Heart right ventricle (tissue), 16 donors: Measurements from ENCODE around the gene SPDEF. TPM values are rescaled to one million over a fixed set of nuclear protein-coding genes. Genes with fewer than 3 reads are reported as not detected.

ENCODE experiments used
- ATAC-seq, 8 donors: fragments of 200-7000 bp; cut with Tn5 transposase; one replicate each; pipeline ENCODE4 v1.9.1; 2020; ENCODE audit warnings: mild to moderate bottlenecking in 8 of 8, moderate library complexity in 8 of 8, moderate number of reproducible peaks in 1 of 8
- DNase-seq, 2 donors: peaks; one replicate each; pipeline ENCODE4 v3.0.0-alpha.2; 2020
- H3K27ac ChIP-seq, 10 donors: fragments of 200-600 bp; sonication (generic) in 2 of 10; one replicate each; pipeline versions ENCODE4 v1.5.0 to v1.8.0; 2020 to 2022; ENCODE audit warnings: mild to moderate bottlenecking in 3 of 10
- H3K27me3 ChIP-seq, 7 donors: fragments of 200-600 bp; one replicate each; pipeline ENCODE4 v1.8.0; 2021 to 2022; ENCODE audit warnings: mild to moderate bottlenecking in 2 of 7
- H3K36me3 ChIP-seq, 9 donors: fragments of 200-600 bp; sonication (generic) in 1 of 9; one replicate each; pipeline versions ENCODE4 v1.5.0 to v1.8.0; 2020 to 2022; ENCODE audit warnings: mild to moderate bottlenecking in 2 of 9
- H3K4me1 ChIP-seq, 9 donors: fragments of 200-600 bp; sonication (generic) in 1 of 9; one replicate each; pipeline versions ENCODE4 v1.5.0 to v1.8.0; 2020 to 2022; ENCODE audit warnings: mild to moderate bottlenecking in 4 of 9
- H3K4me3 ChIP-seq, 10 donors: fragments of 200-600 bp; sonication (generic) in 2 of 10; one replicate each; pipeline versions ENCODE4 v1.5.0 to v1.8.0; 2020 to 2022; ENCODE audit warnings: mild to moderate bottlenecking in 7 of 10, moderate library complexity in 2 of 10
- H3K9me3 ChIP-seq, 11 donors: fragments of 200-600 bp in 10 of 11; sonication (generic) in 2 of 11; one replicate each; pipeline versions ENCODE4 v1.5.0 to v1.8.0; 2013 to 2022; ENCODE audit warnings: mild to moderate bottlenecking in 2 of 11, control low read depth in 1 of 11, moderate library complexity in 1 of 11
- WGBS, 2 donors: extraction: QIAGEN DNeasy Blood & Tissue Kit; methylation state at CpG; one replicate each; pipeline ENCODE4 v1.1.7; 2013; ENCODE audit warnings: inconsistent platforms in 1 of 2; 5-methylcytosine and 5-hydroxymethylcytosine counted together
- intact Hi-C, 10 donors: fragments of 100-400 bp; cut with DNase I; formaldehyde crosslinking; loops; one replicate each; pipeline versions ENCODE4 v1.11.1 to v1.14.2; 2022
- polyA plus RNA-seq, 2 donors: library from polyadenylated mRNA; stranded (reverse); fragments of 200-250 nt; gene quantifications; one replicate each; pipeline ENCODE4 v1.2.3, GENCODE V29; 2013
- total RNA-seq, 10 donors: library from RNA; stranded (reverse); fragmentation: NEBNext Ultra II Directional in 3 of 10; extraction: Animal tissue kit (Norgen Biotek cat#: 25700) in 3 of 10; gene quantifications; one replicate each; pipeline versions ENCODE4 v1.2.1 to v1.2.4, GENCODE V29; 2021 to 2023
- TF ChIP-seq, protein P1 (sequence below), 9 donors: fragments of 200-600 bp; sonication (generic) in 2 of 9; IDR thresholded peaks; one replicate each; pipeline versions ENCODE4 v1.5.0 to v1.8.0; 2021 to 2022; ENCODE audit warnings: antibody characterized with exemption in 9 of 9, mild to moderate bottlenecking in 5 of 9, moderate library complexity in 1 of 9
- donor health status: Arrhythmogenic right ventricular cardiomyopathy.
- donor health status: ischemic (EF 13 %, LVEDD 7.1; RV severe dilation, severe dysfunction).
- donor health status: healthy with polysubstance abuse.
- donor health status: DM: no; HTN: yes; CAD: no.
- donor health status: DM: no; HTN: no; CAD: no.
- donor health status: ischemic (EF 25% LVEDD 6.9; RV normal size, moderate dysfunction).
- donor health status: ischemic (EF 25% LVEDD 5.7; RV mildly dilated, moderate dysfunction).
- donor health status: healthy.
- donor health status: DM: yes; HTN: yes; CAD: no.
- donor health status: Ischemic cardiomyopathy.
- donor health status: ischemic (EF 35%, LVEDD 5.7; RV mildly dilated, moderate dysfunction).
- donor health status: nonischemic (EF 11% LVEDD 7.7; RV severe dilation, severe dysfunction).
- donor health status: DM: yes; HTN: yes; CAD: no.
- donor health status: PGD.
- donor health status: ischemic (EF 29% LVEDD 5.4; RV normal size, mild dysfunction).
- donor health status: nonischemic (EF 23%, LVEDD 6.1; RV moderate dilation, normal function).

Gene SPDEF
- total and polyA plus RNA-seq, 12 donors: 0.15 to 0.60 (median 0.22) TPM; not detected in 2

DNA sequence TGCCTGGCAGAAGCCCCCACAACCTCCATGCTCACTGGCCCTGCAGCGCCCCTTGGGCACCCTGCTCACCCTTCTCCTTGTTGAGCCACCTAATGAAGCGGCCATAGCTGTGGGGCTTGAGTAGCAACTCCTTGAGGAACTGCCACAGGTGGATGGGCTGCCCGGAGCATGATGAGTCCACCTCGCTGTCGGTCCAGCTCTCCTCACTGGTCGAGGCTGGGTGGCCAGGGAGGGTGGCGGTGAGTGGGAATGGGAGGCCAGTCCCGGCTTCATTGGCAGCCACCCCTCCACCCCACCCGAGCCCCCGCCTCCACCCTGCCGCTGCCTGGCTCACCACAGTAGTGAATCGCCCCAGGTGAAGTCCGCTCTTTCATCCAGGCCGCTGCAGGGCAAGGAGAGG, 16.9 kb downstream of the SPDEF start:
- Histone ChIP-seq H3K4me1 (no peaks in the 10 kb centered on the region), H3K4me3 (no peak overlapping the region), H3K36me3 (no peaks in the 10 kb centered on the region), H3K9me3 (no peaks in the 10 kb centered on the region), H3K27ac (no peak overlapping the region), H3K27me3 (no peaks in the 10 kb centered on the region)
- ATAC-seq (no peak), DNase-seq (no peak)
- intact Hi-C loops: loop anchor here in 1 of 10 donors (5.0 kb wide), 1 partner anchor 63 kb away; no protein-coding TSS in a partner anchor
- WGBS, 2 donors: 84 to 86% methylated on average over 14 of the region's 14 CpGs
- TF ChIP-seq, protein P1, sequence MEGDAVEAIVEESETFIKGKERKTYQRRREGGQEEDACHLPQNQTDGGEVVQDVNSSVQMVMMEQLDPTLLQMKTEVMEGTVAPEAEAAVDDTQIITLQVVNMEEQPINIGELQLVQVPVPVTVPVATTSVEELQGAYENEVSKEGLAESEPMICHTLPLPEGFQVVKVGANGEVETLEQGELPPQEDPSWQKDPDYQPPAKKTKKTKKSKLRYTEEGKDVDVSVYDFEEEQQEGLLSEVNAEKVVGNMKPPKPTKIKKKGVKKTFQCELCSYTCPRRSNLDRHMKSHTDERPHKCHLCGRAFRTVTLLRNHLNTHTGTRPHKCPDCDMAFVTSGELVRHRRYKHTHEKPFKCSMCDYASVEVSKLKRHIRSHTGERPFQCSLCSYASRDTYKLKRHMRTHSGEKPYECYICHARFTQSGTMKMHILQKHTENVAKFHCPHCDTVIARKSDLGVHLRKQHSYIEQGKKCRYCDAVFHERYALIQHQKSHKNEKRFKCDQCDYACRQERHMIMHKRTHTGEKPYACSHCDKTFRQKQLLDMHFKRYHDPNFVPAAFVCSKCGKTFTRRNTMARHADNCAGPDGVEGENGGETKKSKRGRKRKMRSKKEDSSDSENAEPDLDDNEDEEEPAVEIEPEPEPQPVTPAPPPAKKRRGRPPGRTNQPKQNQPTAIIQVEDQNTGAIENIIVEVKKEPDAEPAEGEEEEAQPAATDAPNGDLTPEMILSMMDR (IDR thresholded peaks at IDR 0.05): no peak

DNA sequence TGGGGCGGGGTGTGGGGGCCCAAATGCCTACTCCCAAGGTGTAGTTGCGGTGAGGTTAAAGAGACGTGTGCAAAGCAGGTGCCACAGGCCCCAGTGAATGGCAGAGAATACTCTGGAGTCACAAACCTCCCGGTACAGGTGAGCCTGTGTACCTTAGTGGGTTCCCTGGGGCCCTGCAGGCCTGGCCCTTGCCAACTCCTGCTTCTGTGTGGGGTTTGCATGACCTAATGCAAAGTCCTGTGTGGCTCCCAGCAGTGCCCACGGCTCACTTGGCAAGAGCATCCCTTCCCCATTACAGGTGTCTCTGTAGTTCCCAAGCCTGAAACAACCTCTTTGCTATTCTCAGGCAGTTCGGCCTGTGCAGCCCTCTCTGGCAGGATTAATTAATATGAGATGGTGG, 17.5 kb downstream of the SPDEF start:
- Histone ChIP-seq H3K27me3 (no peaks in the 10 kb centered on the region), H3K9me3 (no peaks in the 10 kb centered on the region), H3K36me3 (no peaks in the 10 kb centered on the region), H3K4me1 (no peaks in the 10 kb centered on the region), H3K4me3 (no peak overlapping the region), H3K27ac (no peak overlapping the region)
- DNase-seq (no peak), ATAC-seq (no peak)
- WGBS, 2 donors: 91 to 94% methylated on average over 6 of the region's 6 CpGs
- TF ChIP-seq, protein P1 (IDR thresholded peaks at IDR 0.05): no peak
- intact Hi-C loops: loop anchor here in 1 of 10 donors (5.0 kb wide), 1 partner anchor 64 kb away; no protein-coding TSS in a partner anchor

DNA sequence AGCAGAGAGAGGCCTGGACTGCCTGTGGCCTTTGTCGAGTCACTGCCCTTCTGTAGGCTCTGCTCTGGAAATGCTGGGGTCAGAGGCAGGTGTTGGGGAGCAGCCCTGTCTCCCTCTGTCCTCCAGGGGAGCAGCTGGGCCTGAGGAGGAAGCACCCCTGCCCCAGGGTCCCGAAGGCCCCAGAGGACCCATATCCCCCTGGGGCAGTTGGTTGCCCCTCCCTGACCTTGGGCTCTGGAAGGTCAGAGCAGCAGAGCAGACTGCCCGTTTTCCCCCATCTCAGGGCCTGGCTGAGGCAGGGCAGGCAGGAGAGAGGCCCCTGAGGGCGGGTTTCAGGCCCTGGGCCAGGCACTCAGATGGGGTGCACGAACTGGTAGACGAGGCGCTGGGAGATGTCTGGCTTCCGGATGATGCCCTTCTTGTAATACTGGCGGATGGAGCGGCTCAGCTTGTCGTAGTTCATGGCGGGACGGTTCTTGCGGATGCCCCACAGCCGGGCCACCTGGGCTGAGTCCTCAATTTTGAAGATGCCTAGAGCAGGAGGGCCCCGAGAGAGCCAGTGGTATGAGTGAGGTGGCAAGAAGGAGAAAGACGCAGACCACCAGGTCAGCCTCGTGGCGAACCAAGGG, 18.1 kb downstream of the SPDEF start:
- TF ChIP-seq, protein P1 (IDR thresholded peaks at IDR 0.05): no peak
- DNase-seq (no peak), ATAC-seq (no peak)
- no peaks in the 10 kb centered on the region for H3K9me3 ChIP-seq
- no peaks in the 10 kb centered on the region for H3K4me1 ChIP-seq
- H3K27me3 ChIP-seq: no peaks in the 10 kb centered on the region
- H3K4me3 ChIP-seq: no peak overlapping the region
- intact Hi-C loops: loop anchor here in 1 of 10 donors (5.0 kb wide), 1 partner anchor 64 kb away; no protein-coding TSS in a partner anchor
- H3K36me3 ChIP-seq: no peaks in the 10 kb centered on the region
- H3K27ac ChIP-seq: no peak overlapping the region
- 91 to 95% methylated on average over 19 of the region's 19 CpGs for WGBS, 2 donors

DNA sequence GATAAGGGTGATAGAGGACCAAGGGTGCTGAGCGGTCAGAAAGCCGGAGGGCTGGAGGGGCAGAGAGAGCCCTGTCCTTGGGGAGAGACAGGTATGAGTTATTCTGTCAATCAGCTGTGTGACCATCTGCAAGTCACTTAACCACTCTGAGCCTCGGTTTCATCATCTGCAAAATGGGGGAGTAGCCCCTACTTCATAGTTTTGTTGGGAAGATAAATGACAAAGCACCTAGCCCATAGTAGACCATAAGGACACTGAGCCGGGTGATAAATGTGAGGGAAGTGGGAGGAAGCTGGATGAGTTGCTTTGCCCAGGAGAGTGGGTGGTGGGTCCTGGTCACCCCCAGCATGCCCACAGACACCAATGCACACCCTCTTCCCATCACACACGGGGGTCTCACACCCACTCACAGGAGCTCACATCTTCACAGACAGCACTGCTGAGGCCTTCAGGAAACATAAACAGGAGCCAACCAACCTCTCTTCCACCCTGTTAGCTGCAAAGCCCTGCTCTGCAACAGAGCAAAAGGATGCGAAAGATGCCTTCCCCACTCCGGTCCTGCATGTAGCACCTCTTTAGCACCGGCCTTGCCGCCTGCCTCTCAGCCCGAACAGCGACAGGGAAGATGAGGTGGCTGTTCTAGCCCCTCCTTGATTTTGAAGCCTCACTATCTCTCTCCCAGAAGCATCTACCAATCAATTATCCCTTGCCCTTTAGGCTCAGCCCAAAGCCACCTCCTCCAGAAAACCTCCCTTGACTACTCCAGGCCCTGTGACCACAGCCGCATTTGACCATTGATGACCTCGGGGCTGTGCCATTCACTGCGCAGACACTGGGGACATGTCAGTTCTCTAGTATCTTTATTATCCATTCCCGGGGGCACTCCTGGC, 18.9 kb downstream of the SPDEF start:
- WGBS, 2 donors: 85 to 86% methylated on average over 15 of the region's 15 CpGs
- H3K36me3 ChIP-seq: no peaks in the 10 kb centered on the region
- H3K9me3 ChIP-seq: no peaks in the 10 kb centered on the region
- H3K4me3 ChIP-seq: no peak overlapping the region
- ATAC-seq: no peak
- intact Hi-C loops: loop anchor here in 1 of 10 donors (5.0 kb wide), 1 partner anchor 65 kb away; no protein-coding TSS in a partner anchor
- no peak for DNase-seq
- TF ChIP-seq, protein P1 (IDR thresholded peaks at IDR 0.05): no peak
- no peaks in the 10 kb centered on the region for H3K27me3 ChIP-seq
- no peak overlapping the region for H3K27ac ChIP-seq
- no peaks in the 10 kb centered on the region for H3K4me1 ChIP-seq
